Measurements from ENCODE around the gene SCYL3. TPM values are rescaled to one million over a fixed set of nuclear protein-coding genes. Genes with fewer than 3 reads are reported as not detected.

Gene SCYL3
- total RNA-seq, 3 donors from 2014 or later = 9.1 to 33.7 (median 17.4) TPM

- Histone ChIP-seq H3K9me3 (no peaks in the 10 kb centered on the region), H3K4me1 (no peaks in the 10 kb centered on the region), H3K27ac (no peak overlapping the region), H3K27me3 (no peaks in the 10 kb centered on the region), H3K4me3 (no peak overlapping the region), H3K36me3 (no peaks in the 10 kb centered on the region)
- intact Hi-C loops (cut with DNase I; ENCODE audit: low total_unique reads) = no loop called here
- DNase-seq (ENCODE audit: low spot score in 2 of 2) = no peak
- TF ChIP-seq POLR2AphosphoS5 (IDR thresholded peaks at IDR 0.05) = no peak
Observed at GRCh38 chr1:169900571-169900970, 6.9 kb upstream of the SCYL3 start.

- TF ChIP-seq POLR2A (IDR thresholded peaks at IDR 0.05) (no peak), POLR2AphosphoS5 (IDR thresholded peaks at IDR 0.05) (no peak), CTCF (IDR thresholded peaks at IDR 0.05) (no peak)
- Histone ChIP-seq H3K4me1 (no peaks in the 10 kb centered on the region), H3K9me3 (no peaks in the 10 kb centered on the region), H3K4me3 (no peak overlapping the region), H3K27me3 (no peaks in the 10 kb centered on the region), H3K27ac (no peak overlapping the region), H3K36me3 (no peaks in the 10 kb centered on the region)
- intact Hi-C loops (cut with DNase I; ENCODE audit: low total_unique reads) = no loop called here
- no peak for DNase-seq (ENCODE audit: low spot score in 2 of 2)
Observed at GRCh38 chr1:169899519-169900217, 6.0 kb upstream of the SCYL3 start.

- H3K27ac ChIP-seq = no peak overlapping the region
- H3K36me3 ChIP-seq = no peaks in the 10 kb centered on the region
- H3K4me3 ChIP-seq = no peak overlapping the region
- TF ChIP-seq POLR2AphosphoS5 (IDR thresholded peaks at IDR 0.05) (no peak), POLR2A (IDR thresholded peaks at IDR 0.05) (no peak)
- no peaks in the 10 kb centered on the region for H3K27me3 ChIP-seq
- H3K4me1 ChIP-seq = peaks cover 0 to 12% of the 10 kb centered on the region in 2 donors
- intact Hi-C loops (cut with DNase I; ENCODE audit: low total_unique reads) = no loop called here
- H3K9me3 ChIP-seq = no peaks in the 10 kb centered on the region
- no peak for DNase-seq (ENCODE audit: low spot score in 2 of 2)
Observed at GRCh38 chr1:169896013-169896412, 2.3 kb upstream of the SCYL3 start.

GRCh38 chr1:169894424-169895145 is 889 bp upstream of the SCYL3 start:
- no peak for DNase-seq (ENCODE audit: low spot score in 2 of 2)
- H3K4me1 ChIP-seq = peaks cover 0 to 21% of the 10 kb centered on the region in 2 donors
- no peaks in the 10 kb centered on the region for H3K36me3 ChIP-seq
- peak overlapping the region; percentile 97 to 100 (median 99) for H3K4me3 ChIP-seq
- H3K9me3 ChIP-seq = no peaks in the 10 kb centered on the region
- TF ChIP-seq POLR2AphosphoS5 (IDR thresholded peaks at IDR 0.05) (no peak), POLR2A (IDR thresholded peaks at IDR 0.05) (no peak), CTCF (IDR thresholded peaks at IDR 0.05) (no peak)
- intact Hi-C loops (cut with DNase I; ENCODE audit: low total_unique reads) = no loop called here
- H3K27ac ChIP-seq = peak overlapping the region; percentile 98 to 99
- H3K27me3 ChIP-seq = no peaks in the 10 kb centered on the region

- Histone ChIP-seq H3K27me3 (no peaks in the 10 kb centered on the region), H3K9me3 (no peaks in the 10 kb centered on the region), H3K4me3 (peak overlapping the region; percentile 97 to 100 (median 99)), H3K27ac (peak overlapping the region; percentile 98 to 99), H3K36me3 (no peaks in the 10 kb centered on the region), H3K4me1 (peaks cover 0 to 21% of the 10 kb centered on the region in 2 donors)
- no peak for DNase-seq (ENCODE audit: low spot score in 2 of 2)
- intact Hi-C loops (cut with DNase I; ENCODE audit: low total_unique reads) = no loop called here
- no peak for TF ChIP-seq CTCF (IDR thresholded peaks at IDR 0.05)
- no peak for TF ChIP-seq POLR2A (IDR thresholded peaks at IDR 0.05)
- no peak for TF ChIP-seq POLR2AphosphoS5 (IDR thresholded peaks at IDR 0.05)
Observed at GRCh38 chr1:169892927-169893644, 610 bp downstream of the SCYL3 start.
